ENCODE data around the gene ZNF467. TPM values are rescaled to one million over a fixed set of nuclear protein-coding genes. Genes with fewer than 3 reads are reported as not detected.

ZNF467 gene
- total and polyA plus RNA-seq, 2 donors (not counting 3 experiments of a cell fraction or from before 2014, with no cell fraction given) = 4.2 to 8.9 TPM

- H3K9me3 ChIP-seq (replicated peaks; ENCODE audit: control insufficient read depth, insufficient read depth, low read length) = no peaks in the 10 kb centered on the region
- FAIRE-seq (no peak), DNase-seq (ENCODE audit: low read depth, low spot score) (no peak)
- CTCF ChIA-PET = interaction anchor here (1.2 to 2.6 kb wide), 3 partner anchors 17 to 415 kb away, joined by 3 to 14 read pairs (median 8); no protein-coding TSS in a partner anchor
- H3K9ac ChIP-seq (replicated peaks; ENCODE audit: extremely low read depth, insufficient read depth, low read length) = no peak overlapping the region
- no peak overlapping the region for H3K4me2 ChIP-seq (ENCODE audit: insufficient read depth, low read length)
- no peaks in the 10 kb centered on the region for H3K9me1 ChIP-seq (replicated peaks; ENCODE audit: control insufficient read depth, extremely low read depth, insufficient read depth, low read length)
- no peaks in the 10 kb centered on the region for H4K20me1 ChIP-seq (replicated peaks; ENCODE audit: control insufficient read depth, extremely low read depth, insufficient read depth, low read length)
- H3K27me3 ChIP-seq (ENCODE audit: control insufficient read depth in 2 of 2, insufficient read depth in 2 of 2, low read length in 2 of 2) = no peaks in the 10 kb centered on the region
- peaks cover 0 to 27% of the 10 kb centered on the region in 2 experiments for H3K36me3 ChIP-seq (ENCODE audit: control insufficient read depth in 2 of 2, extremely low read depth in 1 of 2, insufficient read depth in 2 of 2, low read length in 2 of 2)
- POLR2A ChIA-PET = no interaction called here
- H3K79me2 ChIP-seq (ENCODE audit: control insufficient read depth, insufficient read depth, low read length) = no peaks in the 10 kb centered on the region
- intact Hi-C loops (cut with micrococcal nuclease) = no loop called here
- H3K4me3 ChIP-seq (replicated peaks in 1 of 3; ENCODE audit: insufficient read depth in 1 of 3, low read depth in 1 of 3, low read length in 3 of 3) = no peak overlapping the region
- dilution Hi-C loops (cut with MboI; ENCODE audit: extremely low pct_ligation_motif_present, low sequenced_read_pairs) = no loop called here
- no peak overlapping the region for H2AFZ ChIP-seq (ENCODE audit: low read depth, low read length)
- no peak for TF ChIP-seq CTCF (IDR thresholded peaks at IDR 0.05; ENCODE audit: extremely low read depth in 1 of 2, insufficient read depth in 1 of 2, low read depth in 1 of 2, low read length in 2 of 2)
- no peak for TF ChIP-seq MYC (IDR thresholded peaks at IDR 0.05; ENCODE audit: low read depth, low read length)
- no peak for TF ChIP-seq EZH2 (IDR thresholded peaks at IDR 0.05; ENCODE audit: borderline replicate concordance, low read depth, low read length, severe bottlenecking)
- TF ChIP-seq GATA2 (IDR thresholded peaks at IDR 0.05; ENCODE audit: insufficient read depth, insufficient read length, low read depth, low read length) = no peak
- no peak for TF ChIP-seq JUN (IDR thresholded peaks at IDR 0.05; ENCODE audit: borderline replicate concordance, insufficient read depth, insufficient read length, low read depth)
- no peak for TF ChIP-seq POLR2A (IDR thresholded peaks at IDR 0.05; ENCODE audit: low read depth, low read length)
- no peak for TF ChIP-seq FOS (IDR thresholded peaks at IDR 0.05; ENCODE audit: borderline replicate concordance, insufficient read depth, low read length)
- no peak for TF ChIP-seq POLR2AphosphoS5 (IDR thresholded peaks at IDR 0.05; ENCODE audit: insufficient read depth, low read depth, low read length)
- no peak for TF ChIP-seq MAX (IDR thresholded peaks at IDR 0.05; ENCODE audit: insufficient read depth, insufficient read length)
- H3K4me1 ChIP-seq (ENCODE audit: control insufficient read depth, extremely low read depth, insufficient read depth, low read length) = no peaks in the 10 kb centered on the region
- H3K27ac ChIP-seq (ENCODE audit: insufficient read depth, low read depth, low read length) = no peak overlapping the region
- BruUV-seq (replicated peaks) = no TSS peak
These were observed 48.5 kb downstream of the ZNF467 start for GRCh38 chr7:149724661-149725425.

Measured in endothelial cell of umbilical vein (primary cell).